Activated CD4-positive, alpha-beta T cell treated with anti-CD3 and anti-CD28 coated beads, Interleukin-2, Interleukin-4, amounts not matched to agents 100 ng/mL and 50 ng/mL, durations not matched to agents 16 hours and 8 hours (primary cell): ENCODE data around the gene APOOL.
A peak's percentile ranks its signal among the peaks of the same experiment; 100 is the strongest.
"Not testable (repeated sequence)": the region's sequence is repeated elsewhere in the genome, so short reads cannot be mapped to it uniquely, and the experiment has no call there.

ENCODE experiments used
- DNase-seq: peaks from one replicate; pipeline ENCODE4 v3.0.0-alpha.2; 2020; ENCODE audit warnings: low spot score

Gene APOOL

GRCh38 chrX:85003655-85004244 is at the start of gene APOOL:
APOOL (plus strand) TSS chrX:85003877; CDS start chrX:85003913, 36 bp downstream.
- DNase-seq = peak; percentile 82

- DNase-seq = no peak
Observed at GRCh38 chrX:84956304-84956703, 47.4 kb upstream of the APOOL start.

- no peak for DNase-seq
Observed at GRCh38 chrX:84974803-84975202, 28.9 kb upstream of the APOOL start.

GRCh38 chrX:84991739-84992138 is 11.9 kb upstream of the APOOL start:
- DNase-seq = not testable (repeated sequence)

- no peak for DNase-seq
Observed at GRCh38 chrX:84993150-84993549, 10.5 kb upstream of the APOOL start.

GRCh38 chrX:85001344-85001743 is 2.3 kb upstream of the APOOL start:
- DNase-seq = no peak

GRCh38 chrX:85004255-85004654 is 578 bp downstream of the APOOL start:
- peak; percentile 0 for DNase-seq

GRCh38 chrX:85012098-85012497 is 8.4 kb downstream of the APOOL start:
- DNase-seq = no peak

- not testable (repeated sequence) for DNase-seq
Observed at GRCh38 chrX:85015351-85015750, 11.7 kb downstream of the APOOL start.

- no peak for DNase-seq
Observed at GRCh38 chrX:85017721-85018120, 14.0 kb downstream of the APOOL start.

GRCh38 chrX:85018471-85018870 is 14.8 kb downstream of the APOOL start:
- DNase-seq = no peak

- no peak for DNase-seq
Observed at GRCh38 chrX:85020216-85020615, 16.5 kb downstream of the APOOL start.

GRCh38 chrX:85024044-85024443 is 20.4 kb downstream of the APOOL start:
- DNase-seq = no peak

- DNase-seq = no peak
Observed at GRCh38 chrX:85024562-85024961, 20.9 kb downstream of the APOOL start.

- no peak for DNase-seq
Observed at GRCh38 chrX:85026170-85026569, 22.5 kb downstream of the APOOL start.

GRCh38 chrX:85029043-85029442 is 25.4 kb downstream of the APOOL start:
- no peak for DNase-seq

- DNase-seq = no peak
Observed at GRCh38 chrX:85031505-85031904, 27.8 kb downstream of the APOOL start.

- no peak for DNase-seq
Observed at GRCh38 chrX:85037114-85037513, 33.4 kb downstream of the APOOL start.

GRCh38 chrX:85051627-85052026 is 48.0 kb downstream of the APOOL start:
- no peak for DNase-seq

GRCh38 chrX:85052205-85052604 is 48.5 kb downstream of the APOOL start:
- no peak for DNase-seq

GRCh38 chrX:85052636-85053343 is 49.1 kb downstream of the APOOL start:
- no peak for DNase-seq

- DNase-seq = no peak
Observed at GRCh38 chrX:85065512-85066198, 62.0 kb downstream of the APOOL start.

GRCh38 chrX:85077247-85077646 is 73.6 kb downstream of the APOOL start:
- DNase-seq = not testable (repeated sequence)
